Epithelial cell of prostate (primary cell): ENCODE data around the gene WDFY2.

Source experiments
- DNase-seq: peaks from one replicate; pipeline ENCODE4 v3.0.0-alpha.2; 2011; ENCODE audit warnings: low read depth, low spot score
- H3K27ac ChIP-seq: fragments of 450-650 bp; 2 replicates; pipeline ENCODE4 v1.5.1; 2017; ENCODE audit warnings: mild to moderate bottlenecking

WDFY2 gene

DNA sequence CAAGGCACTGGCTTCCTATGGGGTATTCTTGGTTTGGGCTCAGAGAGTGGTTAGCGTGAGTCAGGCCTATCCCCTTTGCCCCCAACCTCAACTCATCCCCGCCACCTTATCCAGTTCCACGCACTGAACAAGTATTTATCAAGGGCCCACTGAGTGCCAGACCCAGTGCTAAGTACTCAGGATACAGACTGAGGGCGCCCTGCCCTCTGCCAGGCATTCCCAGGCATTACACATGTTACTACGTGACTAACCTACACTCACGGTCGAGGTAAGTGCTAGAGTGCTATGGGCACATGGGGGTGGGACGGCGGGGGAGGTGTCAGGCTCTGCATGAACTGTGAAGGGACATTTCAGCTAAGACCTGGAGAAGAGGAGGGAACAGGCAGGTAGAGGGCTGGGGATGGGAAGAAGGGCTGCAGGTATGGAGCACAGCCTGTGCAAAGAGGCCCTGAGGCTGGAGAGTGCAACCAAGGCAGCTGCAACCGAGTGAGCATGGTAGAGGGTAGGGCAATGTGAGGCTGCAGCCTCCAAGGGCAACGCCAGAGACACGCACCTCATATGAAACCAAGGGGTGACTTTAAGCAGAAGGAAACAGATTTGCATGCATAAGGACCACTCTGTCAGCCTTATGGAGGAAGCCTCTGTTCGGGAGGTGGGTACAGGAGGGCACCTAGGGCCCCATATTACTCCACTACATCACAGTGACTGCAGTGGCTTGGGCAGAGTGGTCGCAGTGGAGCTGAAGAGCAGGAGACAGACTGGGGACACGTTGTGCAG is 197.2 kb downstream of the WDFY2 start:
- no peak for DNase-seq
- no peak overlapping the region for H3K27ac ChIP-seq

DNA sequence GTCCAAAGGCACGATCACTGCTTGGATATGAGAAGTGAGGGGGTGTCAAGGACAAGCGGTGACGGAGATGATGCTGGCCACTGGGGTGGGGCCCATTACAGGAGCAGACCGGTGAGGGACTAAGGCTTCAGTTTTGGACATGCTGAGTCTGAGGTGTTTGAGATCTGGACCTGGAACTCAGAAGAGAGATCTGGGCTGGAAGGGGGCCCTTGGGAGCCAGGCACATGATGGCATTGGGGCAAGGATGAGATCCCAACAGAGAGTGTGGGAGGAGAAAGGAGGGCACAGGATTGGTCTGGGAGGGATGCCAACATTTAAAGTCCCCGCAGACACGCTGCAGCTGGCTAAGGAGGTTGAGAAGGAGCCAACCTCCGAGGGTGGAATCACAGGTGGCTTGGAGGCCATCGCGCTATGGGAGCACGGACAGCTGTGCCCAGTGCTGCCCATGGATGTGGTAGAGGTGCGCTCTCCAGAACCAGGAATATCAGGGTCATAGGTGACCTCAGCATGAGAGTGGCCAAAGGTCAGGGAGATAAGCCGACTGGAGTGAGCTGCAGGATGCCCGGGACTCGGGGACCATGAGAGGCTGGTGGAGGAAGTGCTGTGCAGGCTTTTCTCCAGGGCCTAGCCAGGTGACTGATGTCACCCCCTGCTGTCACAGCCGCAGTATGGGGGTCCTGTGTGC is 197.9 kb downstream of the WDFY2 start:
- no peak overlapping the region for H3K27ac ChIP-seq
- DNase-seq = no peak

- H3K27ac ChIP-seq = no peak overlapping the region
- no peak for DNase-seq
Observed at GRCh38 chr13:51783428-51784094, 199.3 kb downstream of the WDFY2 start.

GRCh38 chr13:51784097-51784496 is 199.8 kb downstream of the WDFY2 start:
- DNase-seq = no peak
- H3K27ac ChIP-seq = no peak overlapping the region

DNA sequence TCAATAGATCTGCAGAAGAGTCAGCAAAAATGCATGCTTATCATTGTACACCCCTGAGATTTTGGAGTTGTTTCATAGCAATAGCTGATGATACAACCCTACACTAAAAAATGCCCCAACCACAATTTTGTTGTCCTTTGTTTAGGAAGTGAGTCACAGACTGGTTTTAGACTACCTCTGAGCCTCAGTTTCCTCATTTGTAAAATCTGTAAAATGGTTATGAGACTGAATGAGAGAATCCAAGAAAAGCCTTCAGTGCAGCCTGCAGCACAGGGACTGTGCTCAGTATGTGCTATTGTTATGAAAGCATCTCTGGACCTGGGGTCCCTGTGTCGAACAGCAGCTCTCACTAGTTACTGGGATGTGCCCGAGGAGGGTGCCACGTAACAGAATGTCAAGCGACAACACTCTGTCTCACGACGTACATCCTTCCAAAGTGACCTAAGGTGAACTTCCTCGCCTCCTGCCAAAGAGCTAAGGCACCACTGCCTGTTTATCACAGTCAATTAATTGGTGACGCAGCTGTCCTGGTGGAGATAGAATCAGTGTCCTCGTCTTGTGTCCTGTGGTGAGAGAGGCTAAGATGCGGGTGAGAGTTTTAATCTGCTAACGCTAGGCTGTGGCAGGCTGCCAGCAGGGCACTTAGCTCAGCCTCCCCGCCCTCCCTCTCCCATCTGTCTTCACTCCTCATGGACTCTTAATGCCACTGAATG is 201.6 kb downstream of the WDFY2 start:
- H3K27ac ChIP-seq = no peak overlapping the region
- DNase-seq = no peak

- H3K27ac ChIP-seq = no peak overlapping the region
- DNase-seq = no peak
Observed at GRCh38 chr13:51786425-51787265, 202.4 kb downstream of the WDFY2 start.

- peak; percentile 51 for DNase-seq
- peak overlapping the region; percentile 54 for H3K27ac ChIP-seq
Observed at GRCh38 chr13:51793570-51794271, 209.5 kb downstream of the WDFY2 start.

DNA sequence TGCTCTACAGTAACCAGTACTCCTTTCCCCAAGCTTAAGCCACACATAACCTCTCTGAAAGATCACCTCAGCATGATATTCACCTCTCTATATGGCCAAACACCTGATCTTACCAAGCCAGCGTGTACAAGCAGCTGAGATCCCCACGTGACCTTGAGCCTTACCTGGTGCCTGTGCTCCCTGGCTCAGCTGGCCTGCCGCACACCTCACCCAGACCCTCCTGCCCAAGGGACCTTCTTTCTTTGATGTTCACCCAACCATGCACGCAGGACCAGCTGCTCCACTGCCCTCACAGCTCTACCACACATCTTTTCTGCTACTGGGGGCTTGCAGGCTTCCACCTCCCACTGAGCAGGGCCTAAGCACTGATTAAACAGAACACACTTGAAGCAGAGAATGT is 210.7 kb downstream of the WDFY2 start:
- H3K27ac ChIP-seq = no peak overlapping the region
- no peak for DNase-seq

DNA sequence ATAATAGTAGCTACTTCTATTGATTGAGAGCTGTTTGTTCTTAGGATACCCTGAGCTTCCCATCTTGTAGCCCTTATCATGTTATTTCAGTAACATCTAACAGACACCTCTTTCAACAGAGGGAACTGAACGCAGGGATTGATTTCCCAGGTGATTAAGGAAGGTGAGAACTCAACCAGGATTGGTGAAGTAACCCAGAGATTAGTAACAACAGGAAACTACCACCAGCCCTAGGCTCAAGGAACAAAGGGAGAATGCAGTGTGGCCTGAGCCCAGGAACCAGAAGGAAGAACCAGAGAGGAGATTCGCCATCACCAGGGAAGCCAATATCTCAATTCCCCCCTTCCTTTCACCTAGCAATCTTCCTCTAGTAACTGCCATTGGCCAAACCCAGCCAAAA is 211.2 kb downstream of the WDFY2 start:
- no peak for DNase-seq
- no peak overlapping the region for H3K27ac ChIP-seq

DNA sequence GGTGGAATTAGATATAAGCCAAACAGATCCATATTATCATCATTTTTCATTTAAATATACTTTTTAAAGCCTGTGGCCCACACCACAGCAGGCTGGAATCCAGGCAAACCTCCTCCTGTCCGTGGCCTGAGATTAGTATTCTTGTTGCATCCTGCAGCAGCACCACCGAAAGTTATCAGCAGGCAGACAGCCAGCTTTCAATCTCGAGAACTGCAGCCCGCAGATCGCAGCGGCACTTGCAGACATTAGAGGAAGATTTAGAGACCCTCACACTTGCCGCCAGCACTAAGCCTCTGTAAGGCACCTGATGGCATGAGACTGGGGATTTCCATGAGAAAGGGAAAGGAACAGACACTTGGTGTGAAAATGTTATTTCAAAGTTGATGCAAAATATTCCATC is 212.3 kb downstream of the WDFY2 start:
- no peak for DNase-seq
- H3K27ac ChIP-seq = no peak overlapping the region

- H3K27ac ChIP-seq = no peak overlapping the region
Observed at GRCh38 chr13:51797664-51798488, 213.6 kb downstream of the WDFY2 start.

DNA sequence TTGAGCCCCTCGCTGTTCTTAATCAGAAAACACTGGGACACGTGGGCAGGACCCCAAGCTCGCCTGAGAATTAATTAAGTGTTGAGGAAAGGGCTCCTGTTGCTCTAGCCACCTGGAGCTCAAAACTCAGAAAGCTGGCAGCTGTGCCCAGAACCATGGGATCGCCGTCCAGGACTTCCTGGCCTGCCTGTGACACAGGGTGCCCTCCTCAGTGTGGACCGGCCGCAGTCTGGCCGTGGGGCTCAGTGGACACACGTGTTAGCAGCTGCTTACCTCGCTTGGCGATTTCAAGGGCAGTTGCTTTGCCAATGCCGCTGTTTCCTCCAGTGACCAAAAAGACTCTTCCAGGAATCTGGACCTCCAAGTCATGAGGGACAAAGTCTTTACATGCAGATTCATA is 215.0 kb downstream of the WDFY2 start:
- H3K27ac ChIP-seq = no peak overlapping the region
- no peak for DNase-seq

More at GRCh38 chr13:51797664-51798488, 213.6 kb downstream of the WDFY2 start:
- DNase-seq = peak; percentile 48

DNA sequence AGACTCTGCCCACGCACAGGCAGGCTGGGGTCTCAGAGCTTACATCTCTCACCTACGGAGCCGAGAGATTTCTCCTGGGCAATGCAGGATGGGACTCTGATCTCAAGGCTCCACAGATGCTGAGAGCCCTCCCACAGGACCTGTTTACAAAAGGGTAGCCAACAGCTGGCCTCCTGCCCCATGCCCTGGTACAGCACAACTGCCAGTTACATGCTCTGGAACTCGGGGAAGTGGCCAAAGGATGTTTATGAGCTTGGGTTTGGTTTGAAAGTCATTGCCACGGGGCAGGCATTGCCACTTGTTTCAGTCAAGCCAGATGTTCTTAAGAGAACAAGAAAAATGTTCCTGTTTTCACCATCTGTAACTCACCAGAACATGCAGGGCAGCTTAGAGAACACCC is 216.2 kb downstream of the WDFY2 start:
- no peak for DNase-seq
- no peak overlapping the region for H3K27ac ChIP-seq

GRCh38 chr13:51801631-51802099 is 217.4 kb downstream of the WDFY2 start:
- no peak for DNase-seq
- peak overlapping the region; percentile 92 for H3K27ac ChIP-seq

DNA sequence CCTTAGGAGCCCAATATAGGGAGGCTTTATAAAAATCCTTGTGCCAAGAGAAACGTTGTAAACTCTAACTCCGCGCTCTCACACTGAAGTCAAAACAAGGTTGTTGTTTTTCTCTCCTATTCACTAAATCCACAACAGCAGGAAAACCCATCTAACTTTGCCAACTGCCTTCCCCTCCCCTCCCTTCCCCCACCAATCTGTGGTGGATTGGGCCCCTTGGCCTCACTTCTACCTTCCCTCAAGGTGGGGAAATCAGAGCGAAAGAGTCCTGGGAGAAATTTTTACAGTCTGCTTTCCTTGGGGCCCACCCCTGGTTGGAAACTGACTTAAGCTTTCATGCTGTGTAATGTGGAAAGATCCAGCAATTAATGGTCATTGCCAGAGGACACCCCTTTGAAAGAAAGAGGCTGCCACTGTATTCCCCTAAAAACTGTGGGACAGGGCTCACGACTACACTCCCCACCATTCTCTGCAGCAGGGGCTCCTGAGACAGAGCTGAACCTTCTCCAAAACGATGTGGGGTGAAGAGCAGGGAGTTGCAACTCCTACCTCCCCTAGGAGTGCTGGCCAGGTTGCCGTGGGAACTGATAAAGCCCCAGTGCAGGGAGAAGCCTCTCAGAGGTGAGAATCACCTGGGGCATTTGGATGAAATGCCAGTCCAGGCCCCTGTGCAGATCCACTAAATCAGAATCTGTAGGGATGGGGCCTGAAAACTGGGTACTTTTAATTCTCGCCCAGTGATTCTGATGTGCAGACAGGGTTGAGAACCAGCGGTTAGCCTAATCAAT is 218.6 kb downstream of the WDFY2 start:
- no peak for DNase-seq
- peak overlapping the region; percentile 92 for H3K27ac ChIP-seq

DNA sequence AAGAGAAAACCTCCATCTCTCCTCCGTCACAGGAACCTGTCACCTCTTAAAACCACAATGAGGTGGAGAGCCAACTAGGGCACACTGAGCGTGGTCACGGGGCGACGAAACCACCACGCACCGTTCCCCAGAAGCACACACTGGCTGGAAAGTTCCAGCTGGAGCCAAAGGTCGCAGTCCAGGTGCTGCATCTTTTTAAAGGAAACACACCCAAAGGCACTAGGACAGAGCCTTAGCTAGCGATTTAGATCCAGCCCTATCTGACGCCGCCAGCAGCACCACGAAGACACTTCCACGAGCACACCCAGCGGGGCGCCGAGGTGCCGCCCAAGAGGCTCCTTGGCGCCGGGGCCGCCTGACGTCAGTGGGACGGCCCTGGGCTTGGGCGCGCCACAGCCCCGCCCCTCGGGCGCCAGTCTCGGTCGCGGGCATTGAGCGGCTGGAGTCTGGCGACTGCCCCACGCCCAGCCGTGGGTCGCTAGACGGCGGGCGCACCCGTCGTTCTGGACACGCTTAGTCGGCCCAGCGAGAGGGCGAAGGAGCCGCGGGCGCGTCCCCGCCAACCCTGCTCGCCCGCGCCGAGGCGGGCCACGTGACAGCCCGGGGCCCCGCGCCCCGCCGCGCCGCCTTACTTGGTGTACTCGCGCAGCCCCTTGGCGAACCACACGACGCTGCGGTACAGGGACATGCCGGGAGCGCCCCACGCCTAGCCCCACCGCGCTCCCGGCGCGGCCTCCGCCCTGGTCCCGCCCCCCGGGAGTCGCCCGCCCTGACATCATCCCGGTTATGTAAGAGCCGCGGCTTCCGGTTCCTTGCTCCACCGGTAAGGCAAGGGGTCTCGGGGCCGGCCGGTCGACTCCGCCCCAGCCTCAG is 219.4 kb downstream of the WDFY2 start, which contains the start of gene DHRS12:
Gene DHRS12 (minus strand): TSS at position 742 of the 873 bp plus-strand sequence. CDS start 4,504 bp downstream, outside the sequence.
- DNase-seq = no peak

More for the DNA sequence above, 219.4 kb downstream of the WDFY2 start, which contains the start of gene DHRS12:
- peak within 1 kb of the TSS; percentile 92 for H3K27ac ChIP-seq
